ENCODE data around the gene PIN1.
A peak's percentile ranks its signal among the peaks of the same experiment; 100 is the strongest.

Gene PIN1

DNA sequence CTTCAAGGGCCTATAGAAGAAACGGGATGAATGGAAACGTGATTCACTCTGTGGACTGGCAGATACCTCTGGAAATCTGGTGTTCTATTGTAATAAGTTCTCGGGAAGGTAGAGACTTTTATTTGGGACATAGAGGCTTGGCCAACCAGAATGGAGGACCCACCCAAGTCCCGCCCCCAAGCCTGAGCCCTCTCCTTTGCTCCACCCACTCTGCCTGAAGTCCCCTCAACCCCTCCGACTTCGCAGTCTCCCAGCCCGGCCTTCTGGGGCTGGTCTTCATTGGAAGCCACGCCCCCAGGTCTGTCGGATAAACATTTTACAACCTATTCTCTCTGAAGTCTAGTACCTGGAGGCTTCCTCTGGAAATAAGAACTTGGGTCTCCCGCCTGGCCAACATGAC, 33.1 kb upstream of the PIN1 start:
- CTCF ChIA-PET = no interaction called here
- no peak for DNase-seq (ENCODE audit: extremely low spot score)
- TF ChIP-seq, protein P1, sequence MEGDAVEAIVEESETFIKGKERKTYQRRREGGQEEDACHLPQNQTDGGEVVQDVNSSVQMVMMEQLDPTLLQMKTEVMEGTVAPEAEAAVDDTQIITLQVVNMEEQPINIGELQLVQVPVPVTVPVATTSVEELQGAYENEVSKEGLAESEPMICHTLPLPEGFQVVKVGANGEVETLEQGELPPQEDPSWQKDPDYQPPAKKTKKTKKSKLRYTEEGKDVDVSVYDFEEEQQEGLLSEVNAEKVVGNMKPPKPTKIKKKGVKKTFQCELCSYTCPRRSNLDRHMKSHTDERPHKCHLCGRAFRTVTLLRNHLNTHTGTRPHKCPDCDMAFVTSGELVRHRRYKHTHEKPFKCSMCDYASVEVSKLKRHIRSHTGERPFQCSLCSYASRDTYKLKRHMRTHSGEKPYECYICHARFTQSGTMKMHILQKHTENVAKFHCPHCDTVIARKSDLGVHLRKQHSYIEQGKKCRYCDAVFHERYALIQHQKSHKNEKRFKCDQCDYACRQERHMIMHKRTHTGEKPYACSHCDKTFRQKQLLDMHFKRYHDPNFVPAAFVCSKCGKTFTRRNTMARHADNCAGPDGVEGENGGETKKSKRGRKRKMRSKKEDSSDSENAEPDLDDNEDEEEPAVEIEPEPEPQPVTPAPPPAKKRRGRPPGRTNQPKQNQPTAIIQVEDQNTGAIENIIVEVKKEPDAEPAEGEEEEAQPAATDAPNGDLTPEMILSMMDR (IDR thresholded peaks at IDR 0.05; ENCODE audit: control extremely low read depth, extremely low read depth, low read depth, missing control alignments) = no peak
- POLR2A ChIA-PET = no interaction called here

DNA sequence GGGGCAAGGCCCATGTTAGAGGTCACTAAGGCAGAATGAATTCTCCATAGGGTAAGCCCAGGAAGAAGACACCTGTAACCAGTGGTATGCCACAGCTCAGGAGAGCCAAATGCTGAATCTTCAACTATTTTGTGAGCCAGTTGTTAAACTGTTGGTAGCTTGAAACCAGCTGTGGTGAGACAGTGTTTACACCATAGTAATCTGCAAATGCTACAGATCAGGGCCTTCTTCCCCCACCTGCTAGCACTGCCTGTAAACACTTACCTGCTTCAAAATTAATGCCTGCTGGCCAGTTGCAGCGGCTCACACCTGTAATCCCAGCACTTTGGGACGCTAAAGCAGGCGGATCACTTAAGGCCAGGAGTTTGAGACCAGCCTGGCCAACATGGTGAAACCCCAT, 28.3 kb upstream of the PIN1 start:
- TF ChIP-seq, protein P1 (IDR thresholded peaks at IDR 0.05; ENCODE audit: control extremely low read depth, extremely low read depth, low read depth, missing control alignments) = no peak
- DNase-seq (ENCODE audit: extremely low spot score) = no peak
- ChIA-PET POLR2A (no interaction called here), CTCF (interaction anchor here (1.1 to 3.1 kb wide), 2 partner anchors 11 to 13 kb away, joined by 3 to 18 read pairs; no protein-coding TSS in a partner anchor)

DNA sequence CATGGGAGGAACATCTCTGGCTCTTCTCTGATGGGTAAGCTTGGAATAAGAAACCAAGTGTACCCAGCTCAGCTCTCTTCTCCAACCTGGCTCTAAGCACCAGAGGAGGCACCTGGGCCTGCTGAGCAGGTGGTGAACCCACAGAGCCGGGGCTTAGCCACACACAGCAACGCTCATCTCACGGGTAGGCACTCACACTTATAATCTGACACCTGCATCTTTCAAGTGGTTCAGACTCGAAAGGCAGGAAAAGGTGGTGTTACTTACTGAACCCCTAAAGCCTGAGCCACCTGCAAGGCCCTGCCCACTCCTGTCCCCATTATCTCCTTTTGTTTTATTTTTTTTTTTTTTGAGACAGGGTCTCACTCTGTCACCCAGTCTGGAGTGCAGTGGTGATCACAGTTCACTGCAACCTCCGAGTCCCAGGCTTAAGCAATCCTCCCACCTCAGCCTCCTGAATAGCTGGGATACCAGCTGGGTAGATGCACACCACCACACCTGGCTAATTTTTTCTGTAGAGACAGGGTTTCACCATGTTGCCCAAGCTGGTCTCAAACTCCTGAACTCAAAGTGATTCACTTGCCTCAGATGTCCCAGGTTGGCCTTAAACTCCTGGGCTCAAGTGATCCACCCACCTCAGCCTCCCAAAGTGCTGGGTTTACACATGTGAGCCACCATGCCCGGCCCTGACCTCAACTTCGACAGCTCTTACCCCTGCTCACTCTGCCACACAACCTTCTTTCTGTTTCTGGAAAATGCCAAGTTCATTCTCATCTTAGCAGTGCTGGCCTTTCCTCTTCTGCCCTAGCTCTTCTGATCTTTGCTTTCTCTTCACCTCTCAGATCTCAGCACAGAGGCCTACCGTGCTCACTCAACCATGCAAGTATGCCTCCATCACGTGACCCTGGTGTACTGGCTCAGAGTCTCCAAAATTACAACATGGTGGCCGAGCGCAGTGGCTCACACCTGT, 26.0 kb upstream of the PIN1 start:
- ChIA-PET CTCF (interaction anchor here (0.8 to 1.5 kb wide), 2 partner anchors 10 to 13 kb away, joined by 3 to 4 read pairs; no protein-coding TSS in a partner anchor), POLR2A (interaction anchor here (0.9 kb wide), 1 partner anchor 9 kb away, joined by 4 read pairs; the partner anchor contains the start of gene FBXL12)
- DNase-seq (ENCODE audit: extremely low spot score) = no peak
- TF ChIP-seq, protein P1 (IDR thresholded peaks at IDR 0.05; ENCODE audit: control extremely low read depth, extremely low read depth, low read depth, missing control alignments) = no peak

DNA sequence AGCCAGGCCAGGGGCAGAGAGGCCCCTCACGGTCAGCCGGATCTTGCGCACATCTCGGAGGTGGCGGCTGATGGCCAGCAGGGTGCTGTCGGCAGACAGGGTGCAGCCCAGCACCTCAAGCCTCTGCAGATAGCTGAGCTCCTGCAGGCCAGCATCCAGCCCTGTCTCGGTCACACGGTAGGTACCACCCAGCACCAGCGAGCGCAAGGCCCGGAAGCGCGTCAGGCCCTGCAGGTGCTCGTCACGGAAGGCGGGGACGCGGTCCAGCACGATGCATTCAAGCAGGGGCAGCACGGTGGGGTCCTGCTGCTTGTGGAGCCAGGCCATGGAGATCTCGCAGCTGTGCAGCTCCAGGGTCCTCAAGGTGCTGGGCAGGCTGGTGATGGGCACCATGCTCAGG, 24.0 kb upstream of the PIN1 start:
- CTCF ChIA-PET = no interaction called here
- TF ChIP-seq, protein P1 (IDR thresholded peaks at IDR 0.05; ENCODE audit: control extremely low read depth, extremely low read depth, low read depth, missing control alignments) = no peak
- POLR2A ChIA-PET = no interaction called here
- DNase-seq (ENCODE audit: extremely low spot score) = no peak

DNA sequence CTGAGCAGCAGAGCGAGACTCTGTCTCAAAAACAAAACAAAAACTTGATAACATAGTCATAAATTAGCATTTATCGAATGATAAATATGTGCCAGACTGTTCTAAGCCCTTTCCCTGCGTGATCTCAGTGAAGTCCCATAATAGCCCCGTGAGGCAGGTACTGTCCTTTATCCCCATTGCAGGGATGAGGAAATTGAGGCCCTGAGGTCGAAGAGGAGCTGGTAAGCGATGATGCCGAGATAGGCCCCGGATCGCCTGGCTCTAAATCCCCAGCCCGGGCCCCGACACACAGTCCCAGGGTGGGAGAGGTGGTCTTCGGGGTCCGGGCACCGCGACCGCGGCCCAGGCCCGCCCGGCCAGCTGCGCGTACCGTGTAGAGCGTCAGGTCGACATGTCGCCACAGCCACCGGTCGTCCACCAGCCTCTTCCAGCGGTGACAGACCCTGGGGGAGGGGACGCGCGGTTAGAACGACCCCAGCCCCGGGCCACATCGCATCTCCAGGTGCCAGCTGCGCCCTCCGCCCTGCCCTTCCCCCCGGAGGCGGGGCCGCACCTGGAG, 16.9 kb upstream of the PIN1 start:
- POLR2A ChIA-PET = interaction anchor here (0.9 kb wide), 1 partner anchor 8 kb away, joined by 4 read pairs; no protein-coding TSS in a partner anchor
- TF ChIP-seq, protein P1 (IDR thresholded peaks at IDR 0.05; ENCODE audit: control extremely low read depth, extremely low read depth, low read depth, missing control alignments) = no peak
- no peak for DNase-seq (ENCODE audit: extremely low spot score)
- CTCF ChIA-PET = interaction anchor here (2.0 kb wide), 1 partner anchor 192 kb away, joined by 4 read pairs; no protein-coding TSS in a partner anchor

DNA sequence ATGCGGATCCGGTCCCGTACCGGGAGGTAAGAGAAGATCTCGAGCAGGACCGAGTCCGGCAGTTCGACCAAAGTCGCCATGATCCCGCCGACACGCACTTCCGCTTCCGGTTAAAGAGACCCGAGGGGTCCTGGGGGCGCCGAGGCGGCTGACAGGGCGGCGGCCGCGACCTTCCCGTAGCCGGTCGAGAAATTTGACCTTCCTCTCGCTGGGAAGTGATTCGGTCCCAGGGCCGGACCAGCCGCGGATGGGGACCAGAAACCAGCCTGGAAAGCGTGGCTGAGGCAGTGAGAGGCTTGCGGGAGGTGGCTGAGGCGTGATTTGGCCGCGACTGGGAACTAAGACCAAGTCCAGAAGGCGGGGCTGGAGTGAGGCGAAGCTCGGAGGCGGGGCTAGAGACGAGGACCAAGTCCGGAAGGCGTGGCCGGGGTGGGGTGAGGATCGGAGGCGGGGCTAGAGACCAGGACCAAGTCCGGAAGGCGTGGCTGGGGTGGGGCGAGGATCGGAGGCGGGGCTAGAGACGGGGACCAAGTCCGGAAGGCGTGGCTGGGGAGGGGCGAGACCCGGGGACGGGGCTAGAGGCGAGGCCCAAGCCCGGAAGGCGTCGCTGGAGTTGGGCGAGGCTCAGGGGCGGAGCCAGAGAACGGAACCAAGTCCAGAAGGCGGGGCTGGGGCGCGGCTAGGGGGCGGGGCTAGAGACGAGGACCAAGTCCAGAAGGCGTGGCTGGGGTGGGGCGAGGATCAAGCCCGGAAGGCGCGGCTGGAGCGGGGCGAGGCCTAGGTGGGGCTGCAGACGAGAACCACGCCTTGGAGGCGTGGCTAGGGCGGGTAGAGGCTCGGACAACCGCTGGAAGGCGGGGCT, 16.2 kb upstream of the PIN1 start, which contains the start of gene FBXL12:
FBXL12 (minus strand) TSS at position 346 of the 862 bp plus-strand sequence; CDS start at position 80, 266 bp downstream.
- TF ChIP-seq, protein P1 (IDR thresholded peaks at IDR 0.05; ENCODE audit: control extremely low read depth, extremely low read depth, low read depth, missing control alignments) = no peak
- peak; percentile 99 for DNase-seq (ENCODE audit: extremely low spot score)
- POLR2A ChIA-PET = interaction anchor here (0.8 to 0.9 kb wide), 2 partner anchors 9 to 20 kb away, joined by 4 to 9 read pairs; no protein-coding TSS in a partner anchor
- CTCF ChIA-PET = interaction anchor here (2.0 kb wide), 1 partner anchor 193 kb away, joined by 4 read pairs; no protein-coding TSS in a partner anchor
